Bronchial epithelial cell (primary cell): ENCODE measurements around the gene CDC37L1. TPM values are rescaled to one million over a fixed set of nuclear protein-coding genes. Genes with fewer than 3 reads are reported as not detected.

Experiments used
- DNase-seq: peaks from one replicate; pipeline ENCODE4 v3.0.0-alpha.2; 2010; ENCODE audit warnings: low read depth
- FAIRE-seq: peaks from 2 replicates; lab custom pipeline; 2011; peaks lifted over from hg19 to GRCh38; lab: Jason Lieb, UNC
- H3K27me3 ChIP-seq: 2 replicates; pipeline ENCODE4 v1.5.1; 2011; ENCODE audit warnings: low read length; ENCODE audit not compliant: control insufficient read depth, insufficient read depth
- H3K36me3 ChIP-seq: 2 replicates; pipeline ENCODE4 v1.5.1; 2011; ENCODE audit warnings: low read length; ENCODE audit not compliant: control insufficient read depth, insufficient read depth
- H3K4me3 ChIP-seq: 2 replicates; pipeline ENCODE4 v1.5.1; 2011; ENCODE audit warnings: mild to moderate bottlenecking, low read depth, low read length, control low read depth
- total RNA-seq: library from RNA; depleted of rRNA; stranded (reverse); fragments of >200 nt; gene quantifications from 2 replicates; pipeline ENCODE4 v1.2.1, GENCODE V29; 2014
- TF ChIP-seq, protein P1 (sequence below): IDR thresholded peaks from 2 replicates; pipeline ENCODE4 v1.5.1; 2011; ENCODE audit warnings: mild to moderate bottlenecking, moderate library complexity, low read length, control low read depth, inconsistent platforms; ENCODE audit not compliant: insufficient read depth, severe bottlenecking

The CDC37L1 gene
- total RNA-seq, 1 donor from 2014 or later, result 14.0 TPM

DNA sequence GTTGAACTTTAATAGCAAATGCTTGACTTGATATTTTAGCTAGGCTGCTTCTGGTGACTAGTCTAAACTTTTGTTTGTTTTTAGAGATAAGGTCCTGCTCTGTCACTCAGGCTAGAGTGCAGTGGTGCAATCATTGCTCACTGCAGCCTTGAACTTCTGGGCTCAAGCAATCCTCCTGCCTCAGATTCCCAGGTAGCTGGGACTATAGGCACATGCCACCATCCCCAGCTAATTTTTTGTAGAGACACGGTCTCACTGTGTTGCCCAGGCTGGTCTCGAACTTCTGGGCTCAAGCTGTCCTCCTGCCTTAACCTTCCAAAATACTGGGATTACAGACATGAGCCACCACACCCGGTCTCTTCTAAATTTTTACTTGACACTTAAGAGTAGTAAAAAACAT is 20.7 kb downstream of the CDC37L1 start:
- peaks cover 3% of the 10 kb centered on the region for H3K36me3 ChIP-seq
- TF ChIP-seq, protein P1, sequence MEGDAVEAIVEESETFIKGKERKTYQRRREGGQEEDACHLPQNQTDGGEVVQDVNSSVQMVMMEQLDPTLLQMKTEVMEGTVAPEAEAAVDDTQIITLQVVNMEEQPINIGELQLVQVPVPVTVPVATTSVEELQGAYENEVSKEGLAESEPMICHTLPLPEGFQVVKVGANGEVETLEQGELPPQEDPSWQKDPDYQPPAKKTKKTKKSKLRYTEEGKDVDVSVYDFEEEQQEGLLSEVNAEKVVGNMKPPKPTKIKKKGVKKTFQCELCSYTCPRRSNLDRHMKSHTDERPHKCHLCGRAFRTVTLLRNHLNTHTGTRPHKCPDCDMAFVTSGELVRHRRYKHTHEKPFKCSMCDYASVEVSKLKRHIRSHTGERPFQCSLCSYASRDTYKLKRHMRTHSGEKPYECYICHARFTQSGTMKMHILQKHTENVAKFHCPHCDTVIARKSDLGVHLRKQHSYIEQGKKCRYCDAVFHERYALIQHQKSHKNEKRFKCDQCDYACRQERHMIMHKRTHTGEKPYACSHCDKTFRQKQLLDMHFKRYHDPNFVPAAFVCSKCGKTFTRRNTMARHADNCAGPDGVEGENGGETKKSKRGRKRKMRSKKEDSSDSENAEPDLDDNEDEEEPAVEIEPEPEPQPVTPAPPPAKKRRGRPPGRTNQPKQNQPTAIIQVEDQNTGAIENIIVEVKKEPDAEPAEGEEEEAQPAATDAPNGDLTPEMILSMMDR, result no peak
- H3K27me3 ChIP-seq, result no peaks in the 10 kb centered on the region
- H3K4me3 ChIP-seq, result no peak overlapping the region
- FAIRE-seq, result no peak
- DNase-seq, result no peak

DNA sequence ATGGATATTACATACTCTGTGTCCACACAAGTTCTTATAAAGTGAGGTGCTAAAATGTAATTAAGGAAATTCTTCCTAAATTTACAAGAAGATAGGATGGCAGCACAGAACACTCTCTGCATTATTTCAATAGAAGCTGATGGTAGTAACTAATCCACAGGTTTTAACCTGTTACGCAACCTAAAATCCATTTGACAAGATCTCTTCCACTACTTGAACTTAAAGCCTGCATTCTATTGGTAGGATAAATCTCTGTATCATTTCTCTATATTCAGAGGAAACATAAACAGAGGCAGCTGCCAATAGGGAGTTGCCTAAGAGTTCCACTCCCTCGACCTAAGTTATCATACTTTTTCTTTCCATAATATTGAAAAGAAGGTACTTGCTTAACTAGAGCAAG is 21.6 kb downstream of the CDC37L1 start:
- Histone ChIP-seq H3K27me3 (no peaks in the 10 kb centered on the region), H3K36me3 (peaks cover 1% of the 10 kb centered on the region), H3K4me3 (no peak overlapping the region)
- TF ChIP-seq, protein P1, result no peak
- DNase-seq, result no peak
- no peak for FAIRE-seq

- no peak for FAIRE-seq
- H3K36me3 ChIP-seq, result peaks cover 1% of the 10 kb centered on the region
- H3K4me3 ChIP-seq, result no peak overlapping the region
- H3K27me3 ChIP-seq, result no peaks in the 10 kb centered on the region
- TF ChIP-seq, protein P1, result no peak
- no peak for DNase-seq
These were observed 22.2 kb downstream of the CDC37L1 start for GRCh38 chr9:4701526-4701925.

GRCh38 chr9:4704129-4704528 is 24.8 kb downstream of the CDC37L1 start:
- H3K4me3 ChIP-seq, result no peak overlapping the region
- no peaks in the 10 kb centered on the region for H3K27me3 ChIP-seq
- TF ChIP-seq, protein P1, result no peak
- DNase-seq, result peak; percentile 83
- no peaks in the 10 kb centered on the region for H3K36me3 ChIP-seq
- no peak for FAIRE-seq

DNA sequence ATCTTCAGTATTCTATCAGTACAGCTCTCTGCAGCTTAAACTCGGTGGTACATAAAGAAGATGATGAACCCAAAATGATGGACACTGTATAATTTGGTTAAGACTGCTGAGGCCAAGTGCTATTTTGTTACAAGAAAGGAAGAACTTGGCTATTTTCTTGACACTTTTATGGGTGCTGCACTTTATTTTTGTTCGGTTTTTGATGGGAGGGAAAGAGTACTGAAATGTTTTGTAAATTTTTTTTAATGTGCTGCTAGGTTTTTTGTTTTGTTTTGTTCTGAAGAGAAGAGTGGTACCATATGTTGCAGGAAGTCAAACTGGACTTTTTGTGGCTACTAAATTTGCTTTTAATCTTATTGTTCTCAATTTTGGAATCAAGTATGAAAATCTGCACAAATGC is 26.7 kb downstream of the CDC37L1 start:
- no peak for FAIRE-seq
- TF ChIP-seq, protein P1, result no peak
- H3K36me3 ChIP-seq, result peaks cover 1% of the 10 kb centered on the region

GRCh38 chr9:4706971-4707622 is 27.7 kb downstream of the CDC37L1 start:
- no peaks in the 10 kb centered on the region for H3K27me3 ChIP-seq
- DNase-seq, result no peak
- TF ChIP-seq, protein P1, result no peak
- H3K4me3 ChIP-seq, result no peak overlapping the region
- FAIRE-seq, result no peak
- peaks cover 1% of the 10 kb centered on the region for H3K36me3 ChIP-seq

More for the DNA sequence above, 26.7 kb downstream of the CDC37L1 start:
- H3K4me3 ChIP-seq, result no peak overlapping the region
- no peaks in the 10 kb centered on the region for H3K27me3 ChIP-seq
- no peak for DNase-seq
